ENCODE data around the gene PTPRQ. TPM values are rescaled to one million over a fixed set of nuclear protein-coding genes. Genes with fewer than 3 reads are reported as not detected.

The PTPRQ gene
- total RNA-seq, 1 donor from 2014 or later = not detected

- DNase-seq (ENCODE audit: low read depth) = no peak
- H3K4me3 ChIP-seq (ENCODE audit: low read depth, low read length) = no peak overlapping the region
- TF ChIP-seq CTCF (conservative IDR thresholded peaks at IDR 0.05; ENCODE audit: low read depth, low read length) = no peak
Measured at GRCh38 chr12:80493466-80493865, 49.4 kb downstream of the PTPRQ start.

DNA sequence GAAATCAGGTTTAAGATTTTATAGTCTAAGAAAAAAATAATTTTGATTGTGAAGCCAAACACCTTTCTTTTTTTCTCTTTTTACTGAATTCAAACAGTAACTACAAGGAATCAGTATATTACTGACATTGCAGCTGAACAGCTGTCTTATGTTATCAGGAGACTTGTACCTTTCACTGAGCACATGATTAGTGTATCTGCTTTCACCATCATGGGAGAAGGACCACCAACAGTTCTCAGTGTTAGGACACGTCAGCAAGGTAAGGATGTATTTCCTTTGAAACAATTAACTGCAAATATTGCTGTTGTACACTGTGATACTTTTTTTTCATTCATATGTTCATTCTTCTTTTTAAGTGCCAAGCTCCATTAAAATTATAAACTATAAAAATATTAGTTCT is 50.8 kb downstream of the PTPRQ start:
- TF ChIP-seq CTCF (conservative IDR thresholded peaks at IDR 0.05; ENCODE audit: low read depth, low read length) = no peak
- no peak overlapping the region for H3K4me3 ChIP-seq (ENCODE audit: low read depth, low read length)
- DNase-seq (ENCODE audit: low read depth) = no peak

GRCh38 chr12:80498059-80498728 is 54.2 kb downstream of the PTPRQ start:
- no peak overlapping the region for H3K4me3 ChIP-seq (ENCODE audit: low read depth, low read length)
- TF ChIP-seq CTCF (conservative IDR thresholded peaks at IDR 0.05; ENCODE audit: low read depth, low read length) = no peak
- DNase-seq (ENCODE audit: low read depth) = no peak

DNA sequence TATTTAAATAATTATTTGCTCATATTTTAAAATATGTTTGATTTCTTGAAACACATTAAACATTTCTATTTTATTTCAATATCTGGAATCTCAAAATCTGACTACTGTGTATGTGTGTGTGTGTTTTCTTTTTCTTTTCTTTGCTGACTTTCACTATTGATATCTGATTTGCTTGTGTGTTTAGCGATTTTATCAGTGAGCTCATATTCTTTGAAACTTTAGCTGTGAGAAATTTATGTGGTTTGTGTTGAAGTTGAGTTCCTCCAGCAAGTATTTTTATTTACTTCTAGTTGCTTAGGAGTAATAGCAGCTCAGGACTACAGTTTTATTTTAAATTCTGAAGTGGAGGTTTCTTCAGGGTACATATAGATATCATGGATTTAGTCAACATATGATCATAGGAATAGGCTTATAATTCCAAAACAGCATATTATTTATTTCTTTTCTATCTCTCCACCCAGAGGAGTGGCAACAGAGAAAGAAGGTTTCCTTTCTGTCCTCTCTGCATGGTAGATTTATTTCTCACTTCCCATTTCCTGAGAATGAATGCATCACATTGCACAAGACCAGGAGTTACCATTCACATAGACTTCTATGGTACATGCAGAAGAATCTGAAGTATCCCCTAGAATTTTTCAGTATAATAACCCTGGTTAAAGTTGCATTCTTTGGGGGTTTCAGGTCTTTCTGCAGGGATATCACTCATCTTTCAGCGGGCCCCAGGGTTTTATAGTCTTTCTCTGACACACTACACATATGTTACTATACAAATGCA is 60.5 kb downstream of the PTPRQ start:
- TF ChIP-seq CTCF (conservative IDR thresholded peaks at IDR 0.05; ENCODE audit: low read depth, low read length) = no peak
- no peak for DNase-seq (ENCODE audit: low read depth)
- no peak overlapping the region for H3K4me3 ChIP-seq (ENCODE audit: low read depth, low read length)

DNA sequence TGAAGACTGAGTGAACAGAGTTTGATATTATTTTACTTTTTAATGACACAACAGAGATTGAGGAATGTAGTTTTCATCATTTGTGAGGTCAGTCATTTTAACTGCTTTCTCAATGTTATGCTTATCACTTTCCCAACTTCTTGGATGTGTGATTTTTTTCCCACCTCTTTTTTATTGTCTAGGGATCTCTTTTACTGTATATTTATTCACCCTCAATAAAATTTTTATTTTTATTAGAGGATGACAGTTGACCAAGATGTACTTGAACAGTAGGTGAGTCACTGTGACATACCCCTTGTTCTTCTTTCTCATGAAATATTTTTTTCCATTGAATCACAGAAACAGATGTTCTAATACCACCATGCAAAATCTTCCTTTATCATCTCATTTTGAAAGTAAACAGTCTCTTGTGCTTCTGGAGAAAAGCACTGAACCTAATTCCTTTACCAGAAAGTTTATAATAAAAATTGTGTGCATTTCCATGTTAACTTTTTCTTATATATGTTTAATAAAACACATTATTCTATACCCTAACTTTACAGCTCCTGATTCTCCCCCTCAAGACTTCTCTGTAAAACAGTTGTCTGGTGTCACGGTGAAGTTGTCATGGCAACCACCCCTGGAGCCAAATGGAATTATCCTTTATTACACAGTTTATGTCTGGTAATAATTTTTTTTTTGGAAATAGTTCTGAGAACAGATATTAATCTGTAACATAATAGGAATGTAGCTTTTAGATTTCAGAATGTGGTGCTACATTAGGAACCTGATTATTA is 65.9 kb downstream of the PTPRQ start:
- no peak overlapping the region for H3K4me3 ChIP-seq (ENCODE audit: low read depth, low read length)
- no peak for TF ChIP-seq CTCF (conservative IDR thresholded peaks at IDR 0.05; ENCODE audit: low read depth, low read length)
- DNase-seq (ENCODE audit: low read depth) = no peak

DNA sequence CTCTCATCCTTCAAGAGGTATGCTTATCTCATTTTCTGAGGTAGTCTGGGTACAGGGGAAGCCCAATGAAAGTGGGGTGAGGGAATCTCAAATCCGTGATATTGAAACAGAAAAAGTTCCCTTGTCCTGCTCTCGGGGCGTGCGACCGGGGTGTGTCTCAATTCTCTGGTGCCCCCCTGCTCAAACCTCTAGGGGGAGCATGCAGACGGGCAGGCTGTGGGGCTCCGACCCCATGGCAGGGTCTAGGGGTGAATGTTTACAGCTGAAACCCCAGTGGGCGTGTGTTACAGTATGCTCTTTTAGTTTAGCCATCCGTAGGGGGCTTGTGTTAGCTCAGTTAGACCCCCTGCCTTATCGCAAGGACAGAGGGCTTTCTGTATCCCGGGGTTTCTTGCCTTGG is 68.7 kb downstream of the PTPRQ start:
- TF ChIP-seq CTCF (conservative IDR thresholded peaks at IDR 0.05; ENCODE audit: low read depth, low read length) = no peak
- H3K4me3 ChIP-seq (ENCODE audit: low read depth, low read length) = no peak overlapping the region
- no peak for DNase-seq (ENCODE audit: low read depth)
